NT2/D1 (cell line): ENCODE data around the gene SCARF2.

Experiments
- SUZ12 ChIP-seq: IDR thresholded peaks from 2 replicates; pipeline ENCODE4 v1.6.1; 2011; ENCODE audit not compliant: insufficient read length, insufficient read depth; ENCODE audit errors: extremely low read depth
- YY1 ChIP-seq: IDR thresholded peaks from 2 replicates; pipeline ENCODE4 v1.6.1; 2011; ENCODE audit not compliant: insufficient read length, insufficient read depth
- ZNF274 ChIP-seq: IDR thresholded peaks from 2 replicates; pipeline ENCODE4 v1.6.1; 2011; ENCODE audit warnings: mild to moderate bottlenecking, low read depth, low read length

DNA sequence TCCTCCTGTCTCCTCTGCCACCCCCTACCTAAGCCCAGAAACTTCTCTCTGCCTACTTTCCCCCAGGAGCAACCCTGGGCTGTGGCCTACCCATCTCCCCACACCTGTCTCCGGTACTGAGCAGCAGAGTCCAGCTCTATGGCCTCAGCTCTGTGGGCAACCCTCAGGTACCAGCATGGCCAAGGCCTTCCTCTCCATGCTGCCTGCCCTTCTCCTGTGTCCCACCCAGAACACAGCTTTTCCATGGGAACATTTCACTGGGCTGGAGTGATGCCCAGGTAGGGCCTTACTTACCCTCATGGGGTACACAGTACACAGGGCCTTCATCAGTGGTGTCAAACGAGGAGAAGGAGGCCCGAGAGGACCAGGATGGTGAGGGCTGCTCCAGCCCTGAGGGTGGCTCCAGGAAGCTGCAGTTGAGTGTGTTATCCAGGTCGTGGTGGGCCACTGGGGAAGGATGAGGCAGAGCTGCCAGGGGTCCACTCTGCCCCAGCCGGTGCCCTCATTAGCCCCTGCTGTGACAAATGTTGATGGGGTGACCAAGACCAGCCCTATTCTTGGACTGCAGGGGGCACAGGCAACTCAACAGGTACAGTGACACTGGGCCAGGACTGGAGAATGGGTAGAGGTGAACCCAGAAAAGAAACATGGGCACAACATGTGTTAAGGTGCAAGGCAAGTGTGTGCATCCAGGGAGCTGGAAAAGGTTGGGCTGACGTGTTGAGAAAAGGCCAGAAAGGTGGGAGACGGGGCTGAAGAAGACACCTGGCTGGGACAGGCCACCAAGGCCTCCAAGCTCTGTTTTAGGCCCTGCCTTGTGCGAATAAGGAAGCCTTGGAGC lies 10.3 kb downstream of the SCARF2 start:
- TF ChIP-seq ZNF274 (no peak), YY1 (no peak), SUZ12 (no peak)
